ENCODE results near the gene WDR77. TPM values are rescaled to one million over a fixed set of nuclear protein-coding genes. Genes with fewer than 3 reads are reported as not detected.
A peak's percentile ranks its signal among the peaks of the same experiment; 100 is the strongest.

Gene WDR77
- polyA plus RNA-seq (ENCODE audit: insufficient read length in 3 of 3), result 10 to 100 TPM; 38.0 to 49.0 (median 40.7) TPM
- long read RNA-seq, donor 1, transcript WDR77-201 (10 exons, 2,576 nt), result major isoform, 15 of 23 reads
- long read RNA-seq, donor 1, partial matches to known transcripts, result 8 of 23 reads
- long read RNA-seq, donor 1, other reads (novel, unspliced or antisense), result 0 of 23 reads
- long read RNA-seq, donor 2, transcript WDR77-201 (10 exons, 2,576 nt), result major isoform, 12 of 12 reads
- long read RNA-seq, donor 2, partial matches to known transcripts, result 0 of 12 reads
- long read RNA-seq, donor 2, other reads (novel, unspliced or antisense), result 0 of 12 reads
- long read RNA-seq, donor 3, transcript WDR77-201 (10 exons, 2,576 nt), result major isoform, 13 of 22 reads
- long read RNA-seq, donor 3, partial matches to known transcripts, result 8 of 22 reads
- long read RNA-seq, donor 3, other reads (novel, unspliced or antisense), result 0 of 22 reads
- long read RNA-seq, donor 4, transcript WDR77-201 (10 exons, 2,576 nt), result major isoform, 5 of 18 reads
- long read RNA-seq, donor 4, partial matches to known transcripts, result 12 of 18 reads
- long read RNA-seq, donor 4, other reads (novel, unspliced or antisense), result 0 of 18 reads
- long read RNA-seq, donor 5, result 0 reads
- long read RNA-seq, donor 6, transcript WDR77-201 (10 exons, 2,576 nt), result major isoform, 10 of 17 reads
- long read RNA-seq, donor 6, partial matches to known transcripts, result 7 of 17 reads
- long read RNA-seq, donor 6, other reads (novel, unspliced or antisense), result 0 of 17 reads
- long read RNA-seq, donor 7, transcript WDR77-201 (10 exons, 2,576 nt), result major isoform, 16 of 523 reads
- long read RNA-seq, donor 7, partial matches to known transcripts, result 238 of 523 reads
- long read RNA-seq, donor 7, other reads (novel, unspliced or antisense), result 269 of 523 reads
- long read RNA-seq, donor 8, transcript WDR77-201 (10 exons, 2,576 nt), result major isoform, 23 of 444 reads
- long read RNA-seq, donor 8, partial matches to known transcripts, result 421 of 444 reads
- long read RNA-seq, donor 8, other reads (novel, unspliced or antisense), result 0 of 444 reads
- long read RNA-seq, donor 9, transcript WDR77-201 (10 exons, 2,576 nt), result major isoform, 14 of 27 reads
- long read RNA-seq, donor 9, partial matches to known transcripts, result 13 of 27 reads
- long read RNA-seq, donor 9, other reads (novel, unspliced or antisense), result 0 of 27 reads
- long read RNA-seq, donor 10, transcript WDR77-201 (10 exons, 2,576 nt), result major isoform, 11 of 18 reads
- long read RNA-seq, donor 10, partial matches to known transcripts, result 7 of 18 reads
- long read RNA-seq, donor 10, other reads (novel, unspliced or antisense), result 0 of 18 reads
- long read RNA-seq, donor 11, transcript WDR77-201 (10 exons, 2,576 nt), result major isoform, 11 of 19 reads
- long read RNA-seq, donor 11, partial matches to known transcripts, result 8 of 19 reads
- long read RNA-seq, donor 11, other reads (novel, unspliced or antisense), result 0 of 19 reads
- long read RNA-seq, donor 12, transcript WDR77-201 (10 exons, 2,576 nt), result major isoform, 5 of 5 reads
- long read RNA-seq, donor 12, partial matches to known transcripts, result 0 of 5 reads
- long read RNA-seq, donor 12, other reads (novel, unspliced or antisense), result 0 of 5 reads
- long read RNA-seq, donor 13, transcript WDR77-201 (10 exons, 2,576 nt), result major isoform, 27 of 32 reads
- long read RNA-seq, donor 13, partial matches to known transcripts, result 5 of 32 reads
- long read RNA-seq, donor 13, other reads (novel, unspliced or antisense), result 0 of 32 reads
- long read RNA-seq, donor 14, transcript WDR77-201 (10 exons, 2,576 nt), result major isoform, 17 of 17 reads
- long read RNA-seq, donor 14, partial matches to known transcripts, result 0 of 17 reads
- long read RNA-seq, donor 14, other reads (novel, unspliced or antisense), result 0 of 17 reads
- long read RNA-seq, donor 15, partial matches to known transcripts, result 0 of 1 reads
- long read RNA-seq, donor 15, other reads (novel, unspliced or antisense), result 0 of 1 reads
- long read RNA-seq, donor 16, transcript WDR77-201 (10 exons, 2,576 nt), result major isoform, 38 of 992 reads
- long read RNA-seq, donor 16, partial matches to known transcripts, result 417 of 992 reads
- long read RNA-seq, donor 16, other reads (novel, unspliced or antisense), result 534 of 992 reads

DNA sequence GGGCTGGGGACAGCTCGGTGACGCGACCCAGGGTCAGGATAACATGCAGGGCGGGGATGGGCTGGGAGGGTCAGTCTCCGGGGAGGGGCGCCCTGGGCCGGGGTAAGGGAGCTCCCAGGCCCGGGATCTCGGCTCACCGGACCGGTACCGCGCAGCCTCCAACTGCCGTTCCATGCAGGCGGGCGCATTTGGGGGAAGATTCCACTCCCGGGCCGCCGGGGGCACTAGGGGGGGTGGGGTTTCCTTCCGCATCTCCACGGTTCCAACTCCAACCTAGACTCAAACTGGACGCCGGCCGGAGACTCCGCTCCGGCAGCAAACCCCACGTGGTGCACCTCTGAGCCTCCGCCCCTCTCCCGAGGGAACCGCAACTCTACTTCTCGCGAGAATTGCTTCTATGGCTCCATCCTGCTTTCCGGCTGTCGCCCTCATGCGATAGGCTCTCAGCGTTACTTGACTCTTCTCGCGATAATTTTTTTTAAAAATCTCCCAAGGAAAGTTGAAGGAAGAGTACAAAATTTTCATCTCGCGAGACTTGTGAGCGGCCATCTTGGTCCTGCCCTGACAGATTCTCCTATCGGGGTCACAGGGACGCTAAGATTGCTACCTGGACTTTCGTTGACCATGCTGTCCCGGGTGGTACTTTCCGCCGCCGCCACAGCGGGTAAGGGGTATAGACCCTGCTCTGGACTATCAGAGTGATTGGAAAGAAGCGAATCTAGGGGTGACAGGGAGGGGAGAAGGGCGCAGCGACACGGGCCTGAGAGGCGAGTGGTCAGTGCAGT lies at the start of gene WDR77, which contains the start of gene ATP5PB:
WDR77 (minus strand) TSS at position 339 of the 785 bp plus-strand sequence; CDS start at position 252, 87 bp downstream.
ATP5PB (plus strand) TSS at position 547 of the 785 bp plus-strand sequence; CDS start at position 625, 78 bp downstream.
- DNase-seq (ENCODE audit: extremely low read depth in 1 of 11, low read depth in 9 of 11, low spot score in 4 of 11), result peak; percentile 94 to 99 (median 98)

DNA sequence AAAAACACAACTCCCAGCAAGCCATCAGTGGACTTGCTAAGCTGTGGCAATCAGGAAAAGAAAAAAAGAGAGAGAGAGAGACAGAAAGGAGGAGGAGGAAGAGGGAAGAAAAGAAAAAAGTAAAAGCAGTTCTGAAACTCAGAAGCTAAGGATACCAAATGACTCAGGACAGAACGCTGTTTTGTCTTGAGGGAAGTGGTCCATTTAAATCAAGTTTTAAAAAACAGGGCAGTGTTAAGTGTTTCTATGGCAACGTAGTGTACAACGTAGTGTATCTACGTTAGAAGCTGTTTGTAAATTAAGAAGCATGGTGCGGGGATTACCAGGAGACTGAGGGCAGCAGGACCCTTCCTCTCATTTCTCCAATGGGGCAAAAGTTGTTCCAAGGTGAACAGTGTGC lies 48.5 kb upstream of the WDR77 start:
- no peak for DNase-seq (ENCODE audit: extremely low read depth in 1 of 11, low read depth in 9 of 11, low spot score in 4 of 11)

DNA sequence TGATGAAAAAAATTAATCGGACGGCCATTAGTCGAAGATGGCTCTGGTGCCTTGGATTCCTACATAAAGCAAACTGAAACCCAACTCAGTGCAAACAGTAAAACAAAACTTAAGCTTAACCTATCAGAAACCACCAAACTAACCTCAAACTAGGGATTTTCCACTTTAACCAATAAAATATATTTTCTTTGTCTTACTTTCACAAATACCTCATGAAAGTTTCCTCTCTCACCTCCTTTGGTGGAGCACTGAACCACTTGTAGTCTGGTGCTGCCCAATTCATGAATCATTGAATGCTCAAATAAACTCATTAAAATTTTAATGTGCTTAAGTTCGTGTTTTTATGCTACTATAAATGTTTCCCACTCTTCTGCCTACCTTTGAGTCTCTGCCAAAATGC lies 47.3 kb upstream of the WDR77 start:
- no peak for DNase-seq (ENCODE audit: extremely low read depth in 1 of 11, low read depth in 9 of 11, low spot score in 4 of 11)

DNA sequence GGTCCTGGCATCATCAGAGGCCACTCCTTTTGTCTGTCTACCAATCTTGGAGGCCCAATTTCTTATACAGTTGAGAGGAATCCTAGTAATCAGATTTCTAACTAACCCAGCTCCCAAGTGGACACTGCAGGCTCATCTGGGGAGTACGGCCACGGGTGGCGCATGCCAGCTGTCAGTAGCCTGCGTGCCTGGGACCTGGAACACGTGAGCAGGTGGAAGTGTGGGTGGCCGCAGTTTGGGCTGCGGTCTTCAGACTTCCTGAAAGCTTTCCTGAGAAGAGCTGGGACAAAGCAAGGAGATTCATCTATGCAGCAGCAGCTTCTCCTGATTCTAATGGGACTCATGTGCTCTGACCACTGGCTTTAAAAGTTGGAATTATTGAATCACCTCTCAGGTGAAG lies 42.0 kb upstream of the WDR77 start:
- DNase-seq (ENCODE audit: extremely low read depth in 1 of 11, low read depth in 9 of 11, low spot score in 4 of 11), result no peak

DNA sequence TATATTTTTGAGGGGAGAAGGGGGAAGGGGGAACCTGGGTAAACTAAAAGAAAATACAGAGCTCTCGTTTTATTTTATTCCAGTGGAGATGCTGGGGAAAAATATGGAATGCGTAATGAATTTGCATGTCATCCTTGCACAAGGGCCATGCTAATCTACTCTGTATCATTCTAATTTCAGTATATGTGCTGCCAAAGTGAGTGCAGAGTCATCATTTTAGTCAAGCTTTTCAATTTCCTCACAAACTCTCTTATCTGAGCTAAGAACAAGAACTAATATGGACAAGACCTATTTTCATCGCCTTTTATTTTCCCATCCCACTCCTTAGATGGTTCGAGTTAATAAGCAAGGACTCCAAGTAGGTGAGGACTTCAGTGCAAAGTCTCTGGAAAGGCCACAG lies 41.2 kb upstream of the WDR77 start:
- DNase-seq (ENCODE audit: extremely low read depth in 1 of 11, low read depth in 9 of 11, low spot score in 4 of 11), result no peak

DNA sequence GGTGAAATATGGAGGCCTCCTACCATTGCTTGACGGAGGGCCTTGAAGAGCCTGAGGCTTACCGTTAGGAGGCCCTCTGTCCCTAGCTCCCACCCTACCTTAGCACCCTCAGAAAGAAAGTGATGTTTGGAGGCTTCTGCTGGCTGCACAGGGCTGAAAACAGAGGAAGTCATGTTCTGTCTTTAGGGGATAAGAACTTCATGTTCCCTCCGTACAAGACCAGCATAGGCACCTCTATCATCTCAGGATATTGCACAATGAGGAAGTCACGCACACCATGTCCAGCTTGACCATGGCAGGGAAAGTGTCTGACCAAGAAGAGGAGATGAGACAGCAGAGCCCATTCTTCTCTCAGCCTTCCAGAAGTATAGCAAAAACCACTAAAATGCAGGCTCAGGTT lies 40.5 kb upstream of the WDR77 start:
- DNase-seq (ENCODE audit: extremely low read depth in 1 of 11, low read depth in 9 of 11, low spot score in 4 of 11), result no peak

DNA sequence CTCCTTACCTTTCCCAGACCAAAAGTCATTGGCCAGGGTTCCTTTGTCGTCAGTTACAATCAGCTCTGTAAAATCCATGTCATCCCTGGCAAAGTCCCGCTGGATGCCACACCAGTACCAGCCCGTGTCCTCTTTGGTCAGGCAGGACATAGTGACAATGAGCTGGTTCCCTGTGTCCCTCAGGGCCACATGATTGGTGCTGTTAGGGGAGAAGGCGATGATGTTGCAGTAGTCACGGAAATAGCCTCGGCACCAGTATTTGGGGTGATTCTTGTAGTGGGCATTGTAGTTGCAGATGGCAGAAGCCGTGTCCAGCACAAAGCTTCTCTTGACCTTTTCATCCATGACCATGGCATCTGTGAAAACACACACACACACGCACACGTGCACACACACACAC lies 39.6 kb upstream of the WDR77 start:
- DNase-seq (ENCODE audit: extremely low read depth in 1 of 11, low read depth in 9 of 11, low spot score in 4 of 11), result no peak

DNA sequence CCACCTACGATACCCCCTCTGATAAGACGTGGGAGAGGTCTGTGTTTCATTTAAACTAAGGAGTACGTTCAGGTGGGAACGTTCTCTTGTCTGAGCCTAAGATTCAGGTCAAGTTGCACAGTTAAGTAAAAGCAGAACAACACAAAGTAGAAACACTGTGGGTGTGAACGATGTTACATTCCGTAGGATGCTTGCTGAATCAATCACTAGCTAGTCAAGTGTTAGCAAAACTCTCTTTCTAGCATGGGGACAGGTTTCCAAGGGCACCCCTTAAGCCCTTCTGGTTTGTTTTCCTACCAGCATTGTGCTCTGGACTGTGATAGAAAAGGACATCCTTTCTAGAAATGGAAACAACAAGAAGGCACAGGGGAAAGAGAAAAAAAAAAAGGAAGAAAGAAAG lies 38.1 kb upstream of the WDR77 start:
- DNase-seq (ENCODE audit: extremely low read depth in 1 of 11, low read depth in 9 of 11, low spot score in 4 of 11), result no peak

DNA sequence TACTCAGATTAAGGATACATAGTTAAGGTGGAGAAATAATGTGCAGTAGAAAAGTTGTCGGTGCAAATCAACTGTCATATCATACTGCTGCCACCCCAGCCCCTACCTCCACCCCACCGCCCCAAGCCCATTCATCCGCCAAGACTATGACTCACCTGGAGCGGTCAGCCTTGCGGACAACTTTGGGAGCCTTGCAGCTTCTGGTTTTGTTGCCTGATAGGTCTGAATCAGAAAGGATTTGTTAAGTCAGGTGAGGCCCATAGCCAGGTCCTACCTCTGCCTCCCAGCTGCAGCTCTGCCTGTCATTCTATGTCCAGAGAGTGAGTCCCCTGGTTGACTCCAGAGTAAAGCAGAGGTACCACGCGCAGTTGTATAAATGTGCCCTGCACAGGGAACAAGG lies 37.4 kb upstream of the WDR77 start:
- DNase-seq (ENCODE audit: extremely low read depth in 1 of 11, low read depth in 9 of 11, low spot score in 4 of 11), result no peak

DNA sequence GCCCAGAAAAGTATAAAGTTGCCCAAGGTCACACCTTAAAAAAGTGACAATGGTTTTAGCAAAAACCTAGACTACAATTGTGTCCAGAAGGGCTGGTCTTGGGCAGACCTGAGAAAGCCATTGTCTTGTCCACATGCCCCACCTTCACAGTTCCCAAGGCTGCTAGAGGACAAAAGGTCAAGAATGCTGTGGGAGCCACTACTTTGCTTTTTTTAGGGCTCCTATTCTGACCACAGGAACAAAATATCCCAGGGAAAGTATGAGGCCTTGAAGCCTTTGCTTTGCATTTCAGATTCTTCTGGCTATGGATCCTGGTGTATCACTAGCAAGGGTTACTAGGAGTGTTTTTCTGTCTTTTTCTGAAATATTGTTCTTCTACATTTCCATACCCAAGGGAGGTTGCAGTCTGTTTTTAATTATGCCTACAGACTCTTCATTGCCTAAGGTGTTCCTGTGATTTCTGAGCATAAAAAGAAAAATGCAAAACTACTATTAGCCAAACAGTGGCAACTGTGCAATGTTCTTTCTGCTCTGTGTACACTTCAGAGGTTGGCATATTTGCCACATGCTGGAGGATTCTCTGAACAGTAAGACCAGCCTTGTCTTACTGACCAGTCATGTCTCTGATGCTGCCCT lies 35.5 kb upstream of the WDR77 start:
- DNase-seq (ENCODE audit: extremely low read depth in 1 of 11, low read depth in 9 of 11, low spot score in 4 of 11), result no peak

DNA sequence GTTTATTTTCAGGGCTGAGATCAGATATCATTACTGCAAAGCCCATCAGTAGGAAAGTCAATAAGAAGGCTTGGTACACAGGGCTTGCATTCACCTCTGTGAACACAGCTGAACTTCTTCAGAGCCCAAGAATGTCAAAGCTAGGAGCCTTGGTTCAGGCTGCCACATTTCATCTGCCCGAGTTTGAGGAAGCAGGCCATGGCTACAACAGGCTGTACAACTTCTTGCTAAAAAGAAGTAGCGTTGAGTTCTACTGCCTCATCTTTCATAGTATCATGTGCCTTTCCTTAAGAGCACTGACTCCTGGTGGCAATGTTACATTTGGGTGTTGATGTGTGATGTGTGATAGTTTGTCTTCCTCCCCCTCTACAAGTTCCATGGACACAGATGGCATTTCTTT lies 34.8 kb upstream of the WDR77 start:
- no peak for DNase-seq (ENCODE audit: extremely low read depth in 1 of 11, low read depth in 9 of 11, low spot score in 4 of 11)

DNA sequence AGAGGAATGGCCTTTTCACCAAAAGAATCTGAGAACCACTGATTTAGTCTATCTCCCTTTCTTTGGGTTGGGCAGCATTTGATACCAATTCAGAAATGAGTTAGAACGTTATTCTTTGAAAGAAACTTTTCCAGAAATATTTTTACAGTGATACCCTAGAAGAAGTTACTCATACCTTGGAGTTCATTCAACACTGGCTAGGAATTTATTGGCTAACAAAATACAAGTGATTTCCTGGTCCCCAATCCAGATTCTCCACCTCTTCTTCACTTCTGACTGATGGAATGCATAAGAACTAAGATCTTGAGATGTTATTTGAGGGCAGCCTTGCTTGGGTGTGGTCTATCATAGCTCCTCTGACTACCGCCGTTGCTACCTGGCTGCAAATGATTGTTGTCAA lies 34.1 kb upstream of the WDR77 start:
- DNase-seq (ENCODE audit: extremely low read depth in 1 of 11, low read depth in 9 of 11, low spot score in 4 of 11), result no peak

DNA sequence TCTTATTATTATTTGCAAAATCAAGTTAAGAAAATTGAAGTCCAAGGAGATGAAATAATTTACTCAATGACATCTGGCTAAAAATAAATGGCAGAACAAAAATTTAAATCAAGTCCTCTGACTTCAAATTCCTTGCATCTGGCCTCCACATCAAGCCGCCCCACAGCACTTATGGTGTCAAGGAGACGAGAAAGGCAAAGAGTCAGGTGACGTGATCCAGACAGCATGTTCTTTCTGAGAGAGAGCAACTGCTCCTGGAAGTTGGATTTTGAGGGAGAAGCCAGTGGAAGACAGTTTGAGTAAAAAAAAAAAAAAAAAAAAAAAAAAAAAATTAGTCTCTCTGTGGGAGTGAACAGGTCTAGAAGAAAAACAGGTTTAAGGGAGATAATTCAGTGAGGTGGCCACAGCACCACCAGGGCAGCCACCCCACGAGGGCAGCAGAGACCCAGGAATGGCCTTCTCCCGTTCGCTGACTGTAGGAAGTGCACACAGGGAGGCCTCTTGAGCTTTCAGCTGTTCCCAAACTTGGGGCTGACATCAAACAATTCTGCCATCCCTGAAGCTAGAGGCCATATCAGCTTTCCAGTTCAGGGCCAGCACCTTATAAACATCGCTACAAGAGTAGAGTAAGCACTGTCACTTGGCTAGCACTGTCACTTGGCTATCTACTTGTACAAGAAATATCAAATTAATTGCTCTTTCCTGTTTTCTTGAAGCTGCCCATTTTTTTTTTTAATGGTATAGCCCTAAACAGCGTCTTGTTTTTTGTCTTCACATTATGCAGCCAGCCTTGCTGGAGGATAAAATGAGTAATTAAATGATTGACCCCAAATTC lies 32.5 kb upstream of the WDR77 start:
- peak; percentile 29 to 66 (median 56) for DNase-seq (ENCODE audit: extremely low read depth in 1 of 11, low read depth in 9 of 11, low spot score in 4 of 11)

DNA sequence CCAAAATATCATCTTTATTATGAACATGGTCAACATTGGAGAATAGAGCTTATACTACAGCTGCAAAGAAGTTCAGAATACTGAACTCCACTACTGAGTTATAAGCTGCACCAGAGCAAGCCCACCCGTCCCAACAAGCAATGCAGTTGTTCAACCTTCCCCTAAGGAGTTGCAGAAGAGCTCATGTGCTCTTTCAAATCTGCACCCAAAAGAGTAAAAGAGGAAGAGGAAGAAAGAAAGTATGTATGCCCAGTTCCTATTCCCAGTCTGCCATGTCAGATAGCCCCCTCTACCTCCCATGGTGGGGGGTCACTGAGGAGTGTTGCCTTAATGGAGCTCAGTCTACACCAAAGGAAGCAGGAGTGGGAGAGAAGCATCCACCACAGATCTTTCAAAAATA lies 31.6 kb upstream of the WDR77 start:
- no peak for DNase-seq (ENCODE audit: extremely low read depth in 1 of 11, low read depth in 9 of 11, low spot score in 4 of 11)

DNA sequence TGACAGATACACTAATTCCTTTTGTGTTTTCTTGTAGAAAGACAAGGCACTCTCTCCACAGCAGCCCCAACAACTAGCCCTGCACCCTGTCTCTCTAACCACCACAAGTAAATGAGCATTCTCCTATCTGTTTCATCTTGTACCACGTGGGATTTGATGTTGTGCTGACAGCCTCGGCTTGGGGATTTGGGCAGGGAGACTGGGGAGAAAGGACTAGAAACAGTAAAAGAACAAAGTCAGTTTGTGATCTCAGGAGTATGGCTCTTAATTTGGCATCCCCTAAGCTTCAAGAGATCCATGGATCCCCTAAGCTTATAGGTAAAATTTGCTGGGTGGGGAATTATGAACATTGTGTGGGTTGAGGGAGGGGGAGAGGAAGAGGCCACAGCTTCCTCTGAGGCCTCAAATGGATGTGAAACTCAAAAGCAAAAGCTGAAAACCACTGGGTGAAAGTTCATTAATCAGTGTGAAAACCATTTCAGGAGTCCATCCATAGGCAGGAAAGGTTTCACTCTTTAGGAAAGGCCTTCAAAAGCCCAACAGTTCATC lies 27.8 kb upstream of the WDR77 start:
- DNase-seq (ENCODE audit: extremely low read depth in 1 of 11, low read depth in 9 of 11, low spot score in 4 of 11), result no peak
